ENCODE data around the gene SLC41A3. TPM values are rescaled to one million over a fixed set of nuclear protein-coding genes. Genes with fewer than 3 reads are reported as not detected.

The SLC41A3 gene
- total and polyA plus RNA-seq, 2 of the 4 experiments (the other 2 are of a cell fraction): 30.5 to 43.5 TPM

DNA sequence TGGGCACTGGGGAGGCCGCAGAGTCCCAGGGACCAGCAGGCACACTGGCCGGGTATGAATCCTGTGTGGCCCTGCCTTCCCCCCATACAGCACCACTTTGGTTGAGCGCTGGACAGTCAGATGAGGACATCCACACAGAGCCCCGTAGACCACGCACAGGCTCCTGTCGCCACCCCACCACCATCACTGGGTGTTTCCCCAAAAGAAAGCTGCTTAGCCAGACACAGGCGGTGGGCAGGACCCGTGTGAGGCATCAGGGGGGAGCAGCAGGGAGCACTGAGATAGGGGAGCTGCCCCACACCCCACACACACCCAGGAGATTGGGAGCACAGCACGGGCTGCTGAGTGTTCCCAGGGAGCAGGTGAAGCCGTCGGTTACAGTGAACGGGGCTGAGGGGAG, 42.4 kb upstream of the SLC41A3 start:
- WGBS, 2 experiments (ENCODE audit: extremely low coverage in 2 of 2, insufficient read length in 1 of 2): 33% methylated on average over 1 of the region's 12 CpGs; no CpG with 5 or more reads in 1 of the 2 experiments
- no TSS peak for BruUV-seq (replicated peaks)
- no peaks in the 10 kb centered on the region for H3K4me1 ChIP-seq (ENCODE audit: control insufficient read depth, insufficient read depth, low read length)
- no peaks in the 10 kb centered on the region for H3K9me3 ChIP-seq (ENCODE audit: control insufficient read depth, insufficient read depth, low read length)
- H3K18ac ChIP-seq (ENCODE audit: low read depth, low read length): no peak overlapping the region
- CTCF ChIA-PET: interaction anchor here (1.0 kb wide), 1 partner anchor 262 kb away, joined by 3 read pairs; no protein-coding TSS in a partner anchor
- H3K9me1 ChIP-seq (ENCODE audit: insufficient read depth, low read length): no peaks in the 10 kb centered on the region
- no peak overlapping the region for H2BK15ac ChIP-seq (ENCODE audit: low read depth, low read length)
- no peak overlapping the region for H3K27ac ChIP-seq (ENCODE audit: insufficient read depth, low read length)
- ATAC-seq (ENCODE audit: low read depth) (no peak), DNase-seq (no peak)
- no peak overlapping the region for H3K56ac ChIP-seq (ENCODE audit: extremely low read depth, insufficient read depth, low read length)
- in situ Hi-C loops (cut with MboI; ENCODE audit: low sequenced_read_pairs) (no loop called here), intact Hi-C loops (cut with micrococcal nuclease) (no loop called here), dilution Hi-C loops (cut with HindIII; ENCODE audit: low sequenced_read_pairs, unreplicated experiment) (no loop called here)
- H2BK120ac ChIP-seq (ENCODE audit: low read depth, low read length): no peak overlapping the region
- no peak overlapping the region for H3K9ac ChIP-seq (ENCODE audit: low read depth, low read length)
- H4K20me1 ChIP-seq (ENCODE audit: insufficient read depth, low read length): no peaks in the 10 kb centered on the region
- H3K4me3 ChIP-seq (ENCODE audit: insufficient read depth, low read depth, low read length): no peak overlapping the region
- no peak overlapping the region for H2BK20ac ChIP-seq (ENCODE audit: low read depth, low read length)
- H3K36me3 ChIP-seq (ENCODE audit: control insufficient read depth, insufficient read depth, low read length): no peaks in the 10 kb centered on the region
- no peak overlapping the region for H4K8ac ChIP-seq (ENCODE audit: low read depth in 2 of 2, low read length in 2 of 2)
- H2AFZ ChIP-seq (replicated peaks; ENCODE audit: low read length, poor library complexity): no peak overlapping the region
- no peaks in the 10 kb centered on the region for H3K79me1 ChIP-seq (ENCODE audit: low read depth in 1 of 2, low read length in 2 of 2)
- no peak overlapping the region for H4K5ac ChIP-seq (ENCODE audit: low read depth, low read length)
- H2AK5ac ChIP-seq (ENCODE audit: low read depth, low read length): no peak overlapping the region
- H3K4ac ChIP-seq (ENCODE audit: low read depth, low read length): no peak overlapping the region
- H4K91ac ChIP-seq (ENCODE audit: insufficient read depth, low read depth, low read length): no peak overlapping the region
- TF ChIP-seq RFX5 (IDR thresholded peaks at IDR 0.05; ENCODE audit: low read depth, low read length): no peak
- TF ChIP-seq, protein P1, sequence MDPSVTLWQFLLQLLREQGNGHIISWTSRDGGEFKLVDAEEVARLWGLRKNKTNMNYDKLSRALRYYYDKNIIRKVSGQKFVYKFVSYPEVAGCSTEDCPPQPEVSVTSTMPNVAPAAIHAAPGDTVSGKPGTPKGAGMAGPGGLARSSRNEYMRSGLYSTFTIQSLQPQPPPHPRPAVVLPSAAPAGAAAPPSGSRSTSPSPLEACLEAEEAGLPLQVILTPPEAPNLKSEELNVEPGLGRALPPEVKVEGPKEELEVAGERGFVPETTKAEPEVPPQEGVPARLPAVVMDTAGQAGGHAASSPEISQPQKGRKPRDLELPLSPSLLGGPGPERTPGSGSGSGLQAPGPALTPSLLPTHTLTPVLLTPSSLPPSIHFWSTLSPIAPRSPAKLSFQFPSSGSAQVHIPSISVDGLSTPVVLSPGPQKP (IDR thresholded peaks at IDR 0.05; ENCODE audit: borderline replicate concordance, low read depth, low read length): no peak
- POLR2A ChIA-PET (ENCODE audit: unreplicated experiment): no interaction called here
- H3K27me3 ChIP-seq (ENCODE audit: control insufficient read depth, insufficient read depth, low read length): peaks cover 44% of the 10 kb centered on the region
- no peak overlapping the region for H3K23ac ChIP-seq (ENCODE audit: low read depth, low read length)
- H3K14ac ChIP-seq (replicated peaks; ENCODE audit: low read depth, low read length): no peak overlapping the region
- H3K4me2 ChIP-seq (ENCODE audit: low read depth, low read length): no peak overlapping the region
- H2BK5ac ChIP-seq (ENCODE audit: low read depth, low read length, poor library complexity, severe bottlenecking): no peak overlapping the region
- H2AK9ac ChIP-seq (replicated peaks; ENCODE audit: low read depth, low read length, poor library complexity): no peak overlapping the region

Measured in IMR-90 (cell line).